Loucy (cell line): ENCODE results near the gene OGFOD3.

Experiments used
- H2AFZ ChIP-seq: fragments of 200-600 bp; sonication (generic); 2 replicates; pipeline ENCODE4 v1.6.0; 2016; ENCODE audit warnings: antibody characterized with exemption, mild to moderate bottlenecking, low read length, moderate library complexity
- H3F3A ChIP-seq: fragments of 200-600 bp; 2 replicates; pipeline ENCODE4 v1.6.0; 2016; ENCODE audit warnings: antibody characterized with exemption, low read depth, mild to moderate bottlenecking
- H3K27me3 ChIP-seq: fragments of 200-600 bp; sonication (generic); 2 replicates; pipeline ENCODE4 v1.6.1; 2014; ENCODE audit warnings: low read length, mild to moderate bottlenecking; ENCODE audit not compliant: insufficient read depth, poor library complexity, severe bottlenecking
- H3K36me3 ChIP-seq: fragments of 200-600 bp; sonication (generic); 2 replicates; pipeline ENCODE4 v1.6.1; 2016; ENCODE audit warnings: low read length; ENCODE audit not compliant: insufficient read depth
- H3K4me1 ChIP-seq: fragments of 200-600 bp; sonication (generic); 2 replicates; pipeline ENCODE4 v1.5.1; 2014; ENCODE audit warnings: low read length, mild to moderate bottlenecking; ENCODE audit not compliant: insufficient read depth, poor library complexity, severe bottlenecking
- H3K4me2 ChIP-seq: fragments of 200-600 bp; sonication (generic); 2 replicates; pipeline ENCODE4 v1.6.0; 2014; ENCODE audit warnings: antibody characterized with exemption, low read length, low read depth, mild to moderate bottlenecking; ENCODE audit not compliant: poor library complexity, severe bottlenecking
- H3K4me3 ChIP-seq: fragments of 200-600 bp; sonication (generic); 2 replicates; pipeline ENCODE4 v1.5.1; 2014; ENCODE audit warnings: low read length, mild to moderate bottlenecking, mixed read lengths; ENCODE audit not compliant: poor library complexity, severe bottlenecking
- H3K79me2 ChIP-seq: fragments of 200-600 bp; sonication (generic); 2 replicates; pipeline ENCODE4 v1.6.1; 2014; ENCODE audit warnings: low read length; ENCODE audit not compliant: insufficient read depth
- H3K9ac ChIP-seq: fragments of 200-600 bp; sonication (generic); 2 replicates; pipeline ENCODE4 v1.6.0; 2014; ENCODE audit warnings: mild to moderate bottlenecking, low read depth, low read length, moderate library complexity; ENCODE audit not compliant: poor library complexity, severe bottlenecking
- H3K9me2 ChIP-seq: fragments of 200-600 bp; sonication (generic); replicated peaks from 2 replicates; pipeline ENCODE4 v1.6.1; 2016; ENCODE audit warnings: low read depth, low read length, mixed read lengths
- H3K9me3 ChIP-seq: fragments of 200-600 bp; sonication (generic); 2 replicates; pipeline ENCODE4 v1.6.1; 2014; ENCODE audit warnings: mild to moderate bottlenecking, antibody characterized with exemption, low read length, low read depth; ENCODE audit not compliant: insufficient read depth
- H4K20me1 ChIP-seq: fragments of 200-600 bp; sonication (generic); 2 replicates; pipeline ENCODE4 v1.6.0; 2014; ENCODE audit warnings: antibody characterized with exemption, low read length, mild to moderate bottlenecking; ENCODE audit not compliant: insufficient read depth, poor library complexity, severe bottlenecking
- EZH2phosphoT487 ChIP-seq: fragments of 200-600 bp; IDR thresholded peaks from 2 replicates; pipeline ENCODE4 v1.6.1; 2018; ENCODE audit warnings: antibody characterized with exemption, mild to moderate bottlenecking, moderate library complexity, borderline replicate concordance
- TF ChIP-seq, protein P1 (sequence below): fragments of 200-600 bp; sonication (generic); conservative IDR thresholded peaks from 2 replicates; pipeline ENCODE4 v1.5.1; 2014; ENCODE audit warnings: mild to moderate bottlenecking, antibody characterized with exemption, low read length

Gene OGFOD3

DNA sequence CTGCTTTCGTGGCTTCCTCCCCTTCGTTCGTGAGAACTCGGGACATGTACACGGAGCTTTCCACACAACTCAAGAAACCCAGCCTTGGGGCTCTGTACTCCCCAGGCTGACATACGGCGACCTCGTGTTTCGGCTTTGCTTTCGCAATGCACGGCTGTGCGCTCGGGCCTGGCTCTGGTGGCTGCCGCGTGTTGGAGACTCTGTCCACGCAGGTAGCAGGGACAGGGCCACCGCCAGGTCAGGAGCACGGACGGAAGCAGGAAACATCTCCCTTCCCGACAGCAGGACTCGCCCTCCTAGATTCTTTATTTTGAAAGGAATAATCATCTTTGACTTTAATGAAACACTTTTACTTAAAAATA lies 29.5 kb downstream of the OGFOD3 start:
- no peaks in the 10 kb centered on the region for H3K79me2 ChIP-seq
- no peaks in the 10 kb centered on the region for H3F3A ChIP-seq
- H3K36me3 ChIP-seq = peaks cover 5% of the 10 kb centered on the region; the same call in 1 of the 2 replicates
- TF ChIP-seq, protein P1, sequence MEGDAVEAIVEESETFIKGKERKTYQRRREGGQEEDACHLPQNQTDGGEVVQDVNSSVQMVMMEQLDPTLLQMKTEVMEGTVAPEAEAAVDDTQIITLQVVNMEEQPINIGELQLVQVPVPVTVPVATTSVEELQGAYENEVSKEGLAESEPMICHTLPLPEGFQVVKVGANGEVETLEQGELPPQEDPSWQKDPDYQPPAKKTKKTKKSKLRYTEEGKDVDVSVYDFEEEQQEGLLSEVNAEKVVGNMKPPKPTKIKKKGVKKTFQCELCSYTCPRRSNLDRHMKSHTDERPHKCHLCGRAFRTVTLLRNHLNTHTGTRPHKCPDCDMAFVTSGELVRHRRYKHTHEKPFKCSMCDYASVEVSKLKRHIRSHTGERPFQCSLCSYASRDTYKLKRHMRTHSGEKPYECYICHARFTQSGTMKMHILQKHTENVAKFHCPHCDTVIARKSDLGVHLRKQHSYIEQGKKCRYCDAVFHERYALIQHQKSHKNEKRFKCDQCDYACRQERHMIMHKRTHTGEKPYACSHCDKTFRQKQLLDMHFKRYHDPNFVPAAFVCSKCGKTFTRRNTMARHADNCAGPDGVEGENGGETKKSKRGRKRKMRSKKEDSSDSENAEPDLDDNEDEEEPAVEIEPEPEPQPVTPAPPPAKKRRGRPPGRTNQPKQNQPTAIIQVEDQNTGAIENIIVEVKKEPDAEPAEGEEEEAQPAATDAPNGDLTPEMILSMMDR = no peak
- TF ChIP-seq EZH2phosphoT487 = no peak
- H3K4me2 ChIP-seq = no peak overlapping the region
- no peaks in the 10 kb centered on the region for H3K9me3 ChIP-seq
- H3K4me1 ChIP-seq = no peaks in the 10 kb centered on the region
- H3K9me2 ChIP-seq = no peaks in the 10 kb centered on the region
- no peak overlapping the region for H3K4me3 ChIP-seq
- no peak overlapping the region for H3K9ac ChIP-seq
- no peaks in the 10 kb centered on the region for H4K20me1 ChIP-seq
- no peaks in the 10 kb centered on the region for H3K27me3 ChIP-seq
- no peak overlapping the region for H2AFZ ChIP-seq

- TF ChIP-seq, protein P1 = no peak
- TF ChIP-seq EZH2phosphoT487 = no peak
- Histone ChIP-seq H3K36me3 (peaks cover 5% of the 10 kb centered on the region; the same call in 1 of the 2 replicates), H3K4me3 (no peak overlapping the region), H4K20me1 (no peaks in the 10 kb centered on the region), H3K27me3 (no peaks in the 10 kb centered on the region), H3K9me2 (no peaks in the 10 kb centered on the region), H3K4me2 (no peak overlapping the region), H3F3A (no peaks in the 10 kb centered on the region), H3K4me1 (no peaks in the 10 kb centered on the region), H3K9me3 (no peaks in the 10 kb centered on the region), H2AFZ (no peak overlapping the region), H3K79me2 (no peaks in the 10 kb centered on the region), H3K9ac (no peak overlapping the region)
Measured at GRCh38 chr17:82388223-82388921, 30.0 kb downstream of the OGFOD3 start.

- TF ChIP-seq EZH2phosphoT487 = no peak
- TF ChIP-seq, protein P1 = no peak
Measured at GRCh38 chr17:82387705-82388106, 30.7 kb downstream of the OGFOD3 start.

More at GRCh38 chr17:82387705-82388106, 30.7 kb downstream of the OGFOD3 start:
- Histone ChIP-seq H3K27me3 (no peaks in the 10 kb centered on the region), H3K36me3 (no peaks in the 10 kb centered on the region), H3F3A (no peaks in the 10 kb centered on the region), H3K4me3 (no peak overlapping the region), H3K9ac (no peak overlapping the region), H3K4me2 (no peak overlapping the region), H3K9me2 (no peaks in the 10 kb centered on the region), H3K9me3 (no peaks in the 10 kb centered on the region), H3K79me2 (no peaks in the 10 kb centered on the region), H2AFZ (no peak overlapping the region), H3K4me1 (no peaks in the 10 kb centered on the region), H4K20me1 (no peaks in the 10 kb centered on the region)
